Calu3 (cell line): ENCODE results near the gene HEATR1. TPM values are rescaled to one million over a fixed set of nuclear protein-coding genes. Genes with fewer than 3 reads are reported as not detected.

Experiments used
- BruUV-seq: library from RNA; stranded (reverse); fragments of 400-500 nt; replicated peaks from 2 replicates; lab custom pipeline; 2021; lab: Mats Ljungman, UMichigan
- CTCF ChIA-PET: fragments of 300-600 bp; sonication (Branson Sonifier 250); formaldehyde crosslinking; loops from one replicate; lab custom pipeline; 2022; ENCODE audit warnings: antibody characterized with exemption; lab: Charles Lee
- DNase-seq: peaks from one replicate; pipeline ENCODE4 v3.0.0; 2022
- H3K27ac Mint-ChIP-seq: one replicate; pipeline ENCODE4 v1.8.0; 2022; ENCODE audit warnings: mixed read lengths; ENCODE audit not compliant: unreplicated experiment
- H3K27me3 Mint-ChIP-seq: one replicate; pipeline ENCODE4 v1.8.0; 2022; ENCODE audit warnings: mixed read lengths; ENCODE audit not compliant: unreplicated experiment
- H3K36me3 Mint-ChIP-seq: one replicate; pipeline ENCODE4 v1.8.0; 2022; ENCODE audit warnings: mild to moderate bottlenecking, moderate library complexity, mixed read lengths; ENCODE audit not compliant: insufficient read depth, unreplicated experiment
- H3K4me1 Mint-ChIP-seq: one replicate; pipeline ENCODE4 v1.8.0; 2022; ENCODE audit warnings: mild to moderate bottlenecking, low read depth, mixed read lengths; ENCODE audit not compliant: unreplicated experiment
- H3K4me3 Mint-ChIP-seq: one replicate; pipeline ENCODE4 v1.8.0; 2022; ENCODE audit warnings: mild to moderate bottlenecking, low read depth, moderate library complexity, mixed read lengths; ENCODE audit not compliant: unreplicated experiment
- H3K9me3 Mint-ChIP-seq: one replicate; pipeline ENCODE4 v1.8.0; 2022; ENCODE audit warnings: low read depth, mixed read lengths; ENCODE audit not compliant: unreplicated experiment
- intact Hi-C: fragments of 100-400 bp; cut with micrococcal nuclease; formaldehyde crosslinking; loops from one replicate; pipeline ENCODE4 v1.10.0; 2022; ENCODE audit not compliant: unreplicated experiment
- total RNA-seq: library from RNA; stranded (reverse); gene quantifications from 2 replicates; pipeline ENCODE4 v1.2.3, GENCODE V29; 2022
- TF ChIP-seq, protein P1 (sequence below): fragments of 200-600 bp; IDR thresholded peaks from one replicate; pipeline ENCODE4 v1.8.0; 2022; ENCODE audit warnings: antibody characterized with exemption; ENCODE audit not compliant: unreplicated experiment

Gene HEATR1
- total RNA-seq, 1 experiment from 2014 or later: 75.5 TPM

DNA sequence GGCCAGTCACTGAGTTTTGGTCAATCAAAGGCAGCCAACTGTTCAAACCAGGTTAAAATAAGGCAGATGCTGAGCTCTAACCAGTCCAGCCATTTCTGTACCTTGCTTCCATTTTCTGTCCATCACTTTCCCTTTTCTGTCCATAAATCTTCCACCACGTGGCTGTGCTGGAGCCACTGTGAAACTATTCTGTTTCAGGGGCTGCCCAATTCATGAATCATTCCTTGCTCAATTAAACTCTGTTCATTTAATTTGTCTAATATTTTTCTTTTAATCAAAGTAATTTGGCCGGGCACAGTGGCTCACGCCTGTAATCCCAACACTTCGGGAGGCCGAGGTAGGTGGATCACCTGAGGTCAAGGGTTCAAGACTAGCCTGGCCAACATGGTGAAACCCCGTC is 103.2 kb downstream of the HEATR1 start:
- no peaks in the 10 kb centered on the region for H3K9me3 Mint-ChIP-seq
- no TSS peak for BruUV-seq
- H3K4me1 Mint-ChIP-seq: peaks cover 22% of the 10 kb centered on the region
- CTCF ChIA-PET: interaction anchor here (0.8 kb wide), 1 partner anchor 9 kb away, joined by 3 read pairs; no protein-coding TSS in a partner anchor
- peaks cover 6% of the 10 kb centered on the region for H3K27me3 Mint-ChIP-seq
- no peak overlapping the region for H3K27ac Mint-ChIP-seq
- no peak overlapping the region for H3K4me3 Mint-ChIP-seq
- H3K36me3 Mint-ChIP-seq: no peaks in the 10 kb centered on the region
- intact Hi-C loops: no loop called here
- TF ChIP-seq, protein P1, sequence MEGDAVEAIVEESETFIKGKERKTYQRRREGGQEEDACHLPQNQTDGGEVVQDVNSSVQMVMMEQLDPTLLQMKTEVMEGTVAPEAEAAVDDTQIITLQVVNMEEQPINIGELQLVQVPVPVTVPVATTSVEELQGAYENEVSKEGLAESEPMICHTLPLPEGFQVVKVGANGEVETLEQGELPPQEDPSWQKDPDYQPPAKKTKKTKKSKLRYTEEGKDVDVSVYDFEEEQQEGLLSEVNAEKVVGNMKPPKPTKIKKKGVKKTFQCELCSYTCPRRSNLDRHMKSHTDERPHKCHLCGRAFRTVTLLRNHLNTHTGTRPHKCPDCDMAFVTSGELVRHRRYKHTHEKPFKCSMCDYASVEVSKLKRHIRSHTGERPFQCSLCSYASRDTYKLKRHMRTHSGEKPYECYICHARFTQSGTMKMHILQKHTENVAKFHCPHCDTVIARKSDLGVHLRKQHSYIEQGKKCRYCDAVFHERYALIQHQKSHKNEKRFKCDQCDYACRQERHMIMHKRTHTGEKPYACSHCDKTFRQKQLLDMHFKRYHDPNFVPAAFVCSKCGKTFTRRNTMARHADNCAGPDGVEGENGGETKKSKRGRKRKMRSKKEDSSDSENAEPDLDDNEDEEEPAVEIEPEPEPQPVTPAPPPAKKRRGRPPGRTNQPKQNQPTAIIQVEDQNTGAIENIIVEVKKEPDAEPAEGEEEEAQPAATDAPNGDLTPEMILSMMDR: no peak
- DNase-seq: no peak

Other genes with a start within 250 kb of the HEATR1 start
- gene EDARADD, start 210.2 kb downstream of the HEATR1 start, total RNA-seq: 0.19 TPM in 1 of 2 replicates, not detected in the other
- 46.5 and 50.3 TPM in 2 replicates for gene LGALS8, start 80.5 kb downstream of the HEATR1 start, total RNA-seq
- gene ACTN2, start 82.0 kb upstream of the HEATR1 start, total RNA-seq: 0.54 TPM in 1 of 2 replicates, not detected in the other
- gene MTR, start 190.8 kb upstream of the HEATR1 start, total RNA-seq: 30.4 and 37.0 TPM in 2 replicates